HepG2 (cell line): ENCODE measurements around the gene RNF10.

Experiments used
- CCDC6 ChIP-seq: sonication (generic); formaldehyde crosslinking; IDR thresholded peaks from 2 replicates; pipeline ENCODE4 v1.8.1; 2022; ENCODE audit warnings: mild to moderate bottlenecking, missing genetic modification reagents, moderate library complexity
- EP300 ChIP-seq, 3 experiments: sonication (generic) in 1 of 3; formaldehyde crosslinking in 1 of 3; IDR thresholded peaks; 2 replicates each; pipeline versions ENCODE4 v1.5.1 to v1.6.1; 2011 to 2020; ENCODE audit warnings: low read depth in 2 of 3, low read length in 2 of 3, borderline replicate concordance in 1 of 3, improper control_type of control experiment in 1 of 3, mild to moderate bottlenecking in 1 of 3, missing genetic modification reagents in 1 of 3, moderate library complexity in 1 of 3
- ETV6 ChIP-seq: sonication (generic); formaldehyde crosslinking; conservative IDR thresholded peaks from 2 replicates; pipeline ENCODE4 v1.4.0; 2020; ENCODE audit warnings: missing genetic modification reagents
- POLR2A ChIP-seq, 2 experiments: IDR thresholded peaks; 2 replicates each; pipeline ENCODE4 v1.6.1; 2011; ENCODE audit warnings: low read depth in 2 of 2, low read length in 2 of 2, mild to moderate bottlenecking in 1 of 2, moderate library complexity in 1 of 2; ENCODE audit not compliant: insufficient read depth in 1 of 2
- SAFB2 ChIP-seq: sonication (generic); formaldehyde crosslinking; IDR thresholded peaks from 2 replicates; pipeline ENCODE4 v1.5.1; 2020; ENCODE audit warnings: missing genetic modification reagents, low read depth, mild to moderate bottlenecking, borderline replicate concordance
- ZNF225 ChIP-seq: sonication (generic); formaldehyde crosslinking; IDR thresholded peaks from 2 replicates; pipeline ENCODE4 v1.4.0; 2020; ENCODE audit warnings: mild to moderate bottlenecking, missing genetic modification reagents
- ZNF260 ChIP-seq: sonication (generic); formaldehyde crosslinking; IDR thresholded peaks from 2 replicates; pipeline ENCODE4 v1.4.0; 2020; ENCODE audit warnings: missing genetic modification reagents, low read depth, mild to moderate bottlenecking, borderline replicate concordance
- ZNF510 ChIP-seq: sonication (generic); formaldehyde crosslinking; IDR thresholded peaks from 2 replicates; pipeline ENCODE4 v1.4.0; 2020; ENCODE audit warnings: low read depth, mild to moderate bottlenecking, missing genetic modification reagents
- ZNF530 ChIP-seq: sonication (generic); formaldehyde crosslinking; IDR thresholded peaks from 2 replicates; pipeline ENCODE4 v1.5.0; 2020; ENCODE audit warnings: low read depth, mild to moderate bottlenecking, missing genetic modification reagents
- TF ChIP-seq, protein P1 (sequence below): sonication (generic); formaldehyde crosslinking; IDR thresholded peaks from 2 replicates; pipeline ENCODE4 v1.5.0; 2020; ENCODE audit warnings: mild to moderate bottlenecking, missing genetic modification reagents
- TF ChIP-seq, protein P2 (sequence below): sonication (generic); formaldehyde crosslinking; IDR thresholded peaks from 2 replicates; pipeline ENCODE4 v1.5.0; 2020; ENCODE audit warnings: mild to moderate bottlenecking, missing genetic modification reagents, moderate library complexity
- TF ChIP-seq, protein P3 (sequence below): sonication (generic); formaldehyde crosslinking; conservative IDR thresholded peaks from 2 replicates; pipeline ENCODE4 v1.5.0; 2020; ENCODE audit warnings: missing genetic modification reagents
- TF ChIP-seq, protein P4 (sequence below): sonication (generic); formaldehyde crosslinking; IDR thresholded peaks from 2 replicates; pipeline ENCODE4 v1.4.0; 2020; ENCODE audit warnings: missing genetic modification reagents, borderline replicate concordance

DNA sequence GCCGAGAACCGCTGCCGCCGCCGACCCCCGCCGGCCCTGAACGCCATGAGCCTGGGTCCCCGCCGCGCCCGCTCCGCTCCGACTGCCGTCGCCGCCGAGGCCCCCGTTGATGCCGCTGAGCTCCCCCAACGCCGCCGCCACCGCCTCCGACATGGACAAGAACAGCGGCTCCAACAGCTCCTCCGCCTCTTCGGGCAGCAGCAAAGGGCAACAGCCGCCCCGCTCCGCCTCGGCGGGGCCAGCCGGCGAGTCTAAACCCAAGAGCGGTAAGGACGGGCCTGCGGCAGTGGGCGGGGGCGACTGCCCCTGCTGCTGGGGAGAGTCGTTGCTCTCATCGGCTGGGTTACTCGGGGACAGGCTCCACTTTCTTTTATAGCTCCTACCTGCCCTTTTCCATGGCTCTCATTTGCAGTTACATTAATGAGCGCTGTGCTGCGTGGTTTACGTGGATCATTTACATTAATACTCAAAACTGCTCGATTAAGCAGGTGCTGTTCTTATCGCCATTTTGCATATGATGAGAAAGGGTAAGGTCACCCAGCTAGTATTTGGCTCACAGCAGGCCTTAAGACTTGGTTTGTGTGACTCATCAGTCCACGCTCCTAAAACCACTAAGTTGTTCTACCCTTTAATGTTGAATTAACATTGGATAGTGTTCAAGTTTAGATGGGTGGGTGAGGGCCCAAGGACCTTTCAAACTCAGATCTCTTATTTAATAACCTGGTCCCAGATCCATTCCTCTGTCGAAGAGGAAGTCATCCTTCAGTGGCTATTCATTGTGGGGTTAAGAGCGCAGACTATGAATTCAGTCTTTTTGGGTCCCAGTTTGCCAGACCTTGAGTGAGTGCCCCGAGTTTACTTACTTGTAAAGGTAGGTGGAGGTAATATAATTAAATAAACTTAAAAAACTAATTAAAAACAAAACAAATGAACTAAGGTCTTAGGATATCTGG is 823 bp downstream of the RNF10 start:
- TF ChIP-seq ZNF260 (CRISPR knock-in tag) = no peak
- TF ChIP-seq, protein P1, sequence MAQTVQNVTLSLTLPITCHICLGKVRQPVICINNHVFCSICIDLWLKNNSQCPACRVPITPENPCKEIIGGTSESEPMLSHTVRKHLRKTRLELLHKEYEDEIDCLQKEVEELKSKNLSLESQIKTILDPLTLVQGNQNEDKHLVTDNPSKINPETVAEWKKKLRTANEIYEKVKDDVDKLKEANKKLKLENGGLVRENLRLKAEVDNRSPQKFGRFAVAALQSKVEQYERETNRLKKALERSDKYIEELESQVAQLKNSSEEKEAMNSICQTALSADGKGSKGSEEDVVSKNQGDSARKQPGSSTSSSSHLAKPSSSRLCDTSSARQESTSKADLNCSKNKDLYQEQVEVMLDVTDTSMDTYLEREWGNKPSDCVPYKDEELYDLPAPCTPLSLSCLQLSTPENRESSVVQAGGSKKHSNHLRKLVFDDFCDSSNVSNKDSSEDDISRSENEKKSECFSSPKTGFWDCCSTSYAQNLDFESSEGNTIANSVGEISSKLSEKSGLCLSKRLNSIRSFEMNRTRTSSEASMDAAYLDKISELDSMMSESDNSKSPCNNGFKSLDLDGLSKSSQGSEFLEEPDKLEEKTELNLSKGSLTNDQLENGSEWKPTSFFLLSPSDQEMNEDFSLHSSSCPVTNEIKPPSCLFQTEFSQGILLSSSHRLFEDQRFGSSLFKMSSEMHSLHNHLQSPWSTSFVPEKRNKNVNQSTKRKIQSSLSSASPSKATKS (CRISPR knock-in tag) = no peak
- TF ChIP-seq POLR2A (IDR thresholded peaks at IDR 0.05; ENCODE audit: insufficient read depth in 1 of 2, low read depth in 2 of 2, low read length in 2 of 2) = no peak
- TF ChIP-seq, protein P2, sequence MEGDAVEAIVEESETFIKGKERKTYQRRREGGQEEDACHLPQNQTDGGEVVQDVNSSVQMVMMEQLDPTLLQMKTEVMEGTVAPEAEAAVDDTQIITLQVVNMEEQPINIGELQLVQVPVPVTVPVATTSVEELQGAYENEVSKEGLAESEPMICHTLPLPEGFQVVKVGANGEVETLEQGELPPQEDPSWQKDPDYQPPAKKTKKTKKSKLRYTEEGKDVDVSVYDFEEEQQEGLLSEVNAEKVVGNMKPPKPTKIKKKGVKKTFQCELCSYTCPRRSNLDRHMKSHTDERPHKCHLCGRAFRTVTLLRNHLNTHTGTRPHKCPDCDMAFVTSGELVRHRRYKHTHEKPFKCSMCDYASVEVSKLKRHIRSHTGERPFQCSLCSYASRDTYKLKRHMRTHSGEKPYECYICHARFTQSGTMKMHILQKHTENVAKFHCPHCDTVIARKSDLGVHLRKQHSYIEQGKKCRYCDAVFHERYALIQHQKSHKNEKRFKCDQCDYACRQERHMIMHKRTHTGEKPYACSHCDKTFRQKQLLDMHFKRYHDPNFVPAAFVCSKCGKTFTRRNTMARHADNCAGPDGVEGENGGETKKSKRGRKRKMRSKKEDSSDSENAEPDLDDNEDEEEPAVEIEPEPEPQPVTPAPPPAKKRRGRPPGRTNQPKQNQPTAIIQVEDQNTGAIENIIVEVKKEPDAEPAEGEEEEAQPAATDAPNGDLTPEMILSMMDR (CRISPR knock-in tag) = peak; percentile 23; the same call in 1 of the 2 replicates
- TF ChIP-seq, protein P3, sequence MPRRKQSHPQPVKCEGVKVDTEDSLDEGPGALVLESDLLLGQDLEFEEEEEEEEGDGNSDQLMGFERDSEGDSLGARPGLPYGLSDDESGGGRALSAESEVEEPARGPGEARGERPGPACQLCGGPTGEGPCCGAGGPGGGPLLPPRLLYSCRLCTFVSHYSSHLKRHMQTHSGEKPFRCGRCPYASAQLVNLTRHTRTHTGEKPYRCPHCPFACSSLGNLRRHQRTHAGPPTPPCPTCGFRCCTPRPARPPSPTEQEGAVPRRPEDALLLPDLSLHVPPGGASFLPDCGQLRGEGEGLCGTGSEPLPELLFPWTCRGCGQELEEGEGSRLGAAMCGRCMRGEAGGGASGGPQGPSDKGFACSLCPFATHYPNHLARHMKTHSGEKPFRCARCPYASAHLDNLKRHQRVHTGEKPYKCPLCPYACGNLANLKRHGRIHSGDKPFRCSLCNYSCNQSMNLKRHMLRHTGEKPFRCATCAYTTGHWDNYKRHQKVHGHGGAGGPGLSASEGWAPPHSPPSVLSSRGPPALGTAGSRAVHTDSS = no peak
- TF ChIP-seq, protein P4, sequence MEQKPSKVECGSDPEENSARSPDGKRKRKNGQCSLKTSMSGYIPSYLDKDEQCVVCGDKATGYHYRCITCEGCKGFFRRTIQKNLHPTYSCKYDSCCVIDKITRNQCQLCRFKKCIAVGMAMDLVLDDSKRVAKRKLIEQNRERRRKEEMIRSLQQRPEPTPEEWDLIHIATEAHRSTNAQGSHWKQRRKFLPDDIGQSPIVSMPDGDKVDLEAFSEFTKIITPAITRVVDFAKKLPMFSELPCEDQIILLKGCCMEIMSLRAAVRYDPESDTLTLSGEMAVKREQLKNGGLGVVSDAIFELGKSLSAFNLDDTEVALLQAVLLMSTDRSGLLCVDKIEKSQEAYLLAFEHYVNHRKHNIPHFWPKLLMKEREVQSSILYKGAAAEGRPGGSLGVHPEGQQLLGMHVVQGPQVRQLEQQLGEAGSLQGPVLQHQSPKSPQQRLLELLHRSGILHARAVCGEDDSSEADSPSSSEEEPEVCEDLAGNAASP = peak; percentile 69; the same call in 1 of the 2 replicates
- no peak for TF ChIP-seq ETV6 (CRISPR knock-in tag)
- no peak for TF ChIP-seq ZNF530 (CRISPR knock-in tag)
- TF ChIP-seq SAFB2 = no peak
- no peak for TF ChIP-seq ZNF510 (CRISPR knock-in tag)
- TF ChIP-seq CCDC6 = no peak
- TF ChIP-seq EP300 (IDR thresholded peaks at IDR 0.05; ENCODE audit: low read depth in 2 of 2, low read length in 2 of 2) = no peak
- TF ChIP-seq EP300 (CRISPR knock-in tag; IDR thresholded peaks at IDR 0.05; ENCODE audit: borderline replicate concordance) = no peak
- peak; percentile 44; the same call in 1 of the 2 replicates for TF ChIP-seq ZNF225
